Parathyroid adenoma (tissue), 2 donors: ENCODE measurements around the gene PTPDC1.
A peak's percentile ranks its signal among the peaks of the same experiment; 100 is the strongest.

Experiments
- H2AFZ ChIP-seq: fragments of 300-600 bp; sonication (generic); one replicate; pipeline ENCODE4 v1.7.0; 2017; ENCODE audit warnings: antibody characterized with exemption, mild to moderate bottlenecking
- H3K27ac ChIP-seq: fragments of 300-600 bp; sonication (generic); one replicate; pipeline ENCODE4 v1.7.0; 2017
- H3K27me3 ChIP-seq: fragments of 300-600 bp; sonication (generic); one replicate; pipeline ENCODE4 v1.7.0; 2017; ENCODE audit warnings: low read length; ENCODE audit not compliant: control insufficient read depth, insufficient read depth
- H3K36me3 ChIP-seq: fragments of 300-600 bp; sonication (generic); one replicate; pipeline ENCODE4 v1.7.0; 2017; ENCODE audit warnings: low read length; ENCODE audit not compliant: control insufficient read depth, insufficient read depth
- H3K4me1 ChIP-seq: fragments of 300-600 bp; sonication (generic); one replicate; pipeline ENCODE4 v1.7.0; 2017; ENCODE audit warnings: control low read depth
- H3K4me2 ChIP-seq: fragments of 300-600 bp; sonication (generic); one replicate; pipeline ENCODE4 v1.7.0; 2017; ENCODE audit warnings: low read length
- H3K4me3 ChIP-seq: fragments of 300-600 bp; sonication (generic); one replicate; pipeline ENCODE4 v1.7.0; 2017; ENCODE audit warnings: low read depth, low read length
- H3K79me2 ChIP-seq: fragments of 300-600 bp; sonication (generic); one replicate; pipeline ENCODE4 v1.7.0; 2017; ENCODE audit warnings: control low read depth
- H3K9ac ChIP-seq: fragments of 300-600 bp; sonication (generic); one replicate; pipeline ENCODE4 v1.7.0; 2017; ENCODE audit warnings: mild to moderate bottlenecking
- H3K9me3 ChIP-seq: fragments of 300-600 bp; sonication (generic); one replicate; pipeline ENCODE4 v1.7.0; 2017; ENCODE audit warnings: low read length; ENCODE audit not compliant: control insufficient read depth
- TF ChIP-seq, protein P1 (sequence below): fragments of 300-600 bp; sonication (generic); IDR thresholded peaks from one replicate; pipeline ENCODE4 v1.7.0; 2017; ENCODE audit warnings: antibody characterized with exemption, mild to moderate bottlenecking
- donor health status: primary hyperparathyroidism.

PTPDC1 gene

DNA sequence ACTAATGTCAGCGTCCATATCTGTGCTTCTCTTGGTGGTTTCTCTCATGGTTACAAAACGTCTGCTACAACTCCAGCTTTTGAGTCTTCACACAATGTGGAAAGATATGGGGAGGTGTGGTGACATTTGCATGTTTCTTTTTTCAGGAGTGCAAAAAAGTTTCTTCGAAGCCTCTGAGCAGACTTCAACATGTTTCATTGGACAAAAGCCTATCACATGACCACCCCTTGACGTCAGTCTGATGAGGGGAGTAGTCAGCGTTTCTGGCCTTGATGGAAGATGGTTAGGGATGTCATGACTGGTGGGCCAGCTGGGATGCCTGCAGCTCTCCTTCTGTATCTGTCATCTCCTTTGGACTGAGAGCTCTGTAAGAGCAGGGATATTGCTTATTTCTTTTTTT is 61.4 kb downstream of the PTPDC1 start:
- no peak overlapping the region for H3K9ac ChIP-seq
- H3K4me2 ChIP-seq, result peak overlapping the region; percentile 5
- TF ChIP-seq, protein P1, sequence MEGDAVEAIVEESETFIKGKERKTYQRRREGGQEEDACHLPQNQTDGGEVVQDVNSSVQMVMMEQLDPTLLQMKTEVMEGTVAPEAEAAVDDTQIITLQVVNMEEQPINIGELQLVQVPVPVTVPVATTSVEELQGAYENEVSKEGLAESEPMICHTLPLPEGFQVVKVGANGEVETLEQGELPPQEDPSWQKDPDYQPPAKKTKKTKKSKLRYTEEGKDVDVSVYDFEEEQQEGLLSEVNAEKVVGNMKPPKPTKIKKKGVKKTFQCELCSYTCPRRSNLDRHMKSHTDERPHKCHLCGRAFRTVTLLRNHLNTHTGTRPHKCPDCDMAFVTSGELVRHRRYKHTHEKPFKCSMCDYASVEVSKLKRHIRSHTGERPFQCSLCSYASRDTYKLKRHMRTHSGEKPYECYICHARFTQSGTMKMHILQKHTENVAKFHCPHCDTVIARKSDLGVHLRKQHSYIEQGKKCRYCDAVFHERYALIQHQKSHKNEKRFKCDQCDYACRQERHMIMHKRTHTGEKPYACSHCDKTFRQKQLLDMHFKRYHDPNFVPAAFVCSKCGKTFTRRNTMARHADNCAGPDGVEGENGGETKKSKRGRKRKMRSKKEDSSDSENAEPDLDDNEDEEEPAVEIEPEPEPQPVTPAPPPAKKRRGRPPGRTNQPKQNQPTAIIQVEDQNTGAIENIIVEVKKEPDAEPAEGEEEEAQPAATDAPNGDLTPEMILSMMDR, result no peak
- peak overlapping the region; percentile 95 for H3K27ac ChIP-seq
- no peaks in the 10 kb centered on the region for H3K79me2 ChIP-seq
- H3K4me1 ChIP-seq, result peaks cover 29% of the 10 kb centered on the region
- no peak overlapping the region for H2AFZ ChIP-seq
- H3K36me3 ChIP-seq, result no peaks in the 10 kb centered on the region
- H3K9me3 ChIP-seq, result no peaks in the 10 kb centered on the region
- no peak overlapping the region for H3K4me3 ChIP-seq
- H3K27me3 ChIP-seq, result no peaks in the 10 kb centered on the region

DNA sequence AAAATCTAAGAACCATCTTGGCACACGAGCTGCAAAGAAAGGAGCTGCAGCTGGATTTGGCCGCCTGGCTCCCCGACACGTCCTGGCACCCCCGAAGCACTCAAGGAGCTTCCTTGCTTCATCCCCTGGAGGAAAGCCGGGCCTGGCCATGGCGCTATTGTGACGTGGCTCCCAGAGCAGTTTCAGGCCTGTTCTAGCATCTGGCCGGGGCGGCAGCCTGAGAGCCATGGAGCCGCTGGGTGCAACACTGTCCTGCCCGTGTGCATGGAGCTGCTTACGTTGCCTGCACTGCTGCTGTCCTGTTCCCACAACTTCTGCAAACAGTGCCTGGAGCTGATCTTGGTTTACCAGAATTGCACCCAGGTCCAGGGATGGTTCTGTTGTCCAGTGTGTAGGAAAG is 63.5 kb downstream of the PTPDC1 start:
- H3K4me2 ChIP-seq, result no peak overlapping the region
- no peak overlapping the region for H3K27ac ChIP-seq
- no peaks in the 10 kb centered on the region for H3K36me3 ChIP-seq
- H3K9me3 ChIP-seq, result no peaks in the 10 kb centered on the region
- H3K4me1 ChIP-seq, result peaks cover 12% of the 10 kb centered on the region
- H3K4me3 ChIP-seq, result no peak overlapping the region
- no peak overlapping the region for H3K9ac ChIP-seq
- no peaks in the 10 kb centered on the region for H3K79me2 ChIP-seq
- H3K27me3 ChIP-seq, result no peaks in the 10 kb centered on the region
- H2AFZ ChIP-seq, result no peak overlapping the region
- TF ChIP-seq, protein P1, result no peak

DNA sequence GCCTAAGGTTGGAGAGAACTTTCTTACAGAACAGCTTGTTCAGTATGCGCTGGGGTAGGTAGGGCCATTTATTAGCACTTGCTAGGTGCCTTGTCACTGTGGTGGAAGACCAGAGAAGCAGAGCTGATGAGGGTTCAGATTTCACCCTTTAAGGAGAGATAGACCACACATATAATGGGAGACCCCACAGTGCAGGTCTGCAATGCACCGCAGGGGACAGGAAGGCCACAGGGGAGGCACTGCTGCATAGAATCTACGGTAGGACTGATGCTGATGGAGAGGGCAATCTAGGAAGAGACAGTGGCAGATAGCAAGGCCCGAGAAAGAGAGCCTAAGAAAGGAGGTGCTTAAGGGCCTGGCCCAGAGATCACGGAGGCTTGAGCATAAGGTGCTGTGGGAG is 64.2 kb downstream of the PTPDC1 start:
- TF ChIP-seq, protein P1, result no peak
- H3K4me3 ChIP-seq, result no peak overlapping the region
- no peaks in the 10 kb centered on the region for H3K79me2 ChIP-seq
- H3K36me3 ChIP-seq, result no peaks in the 10 kb centered on the region
- no peak overlapping the region for H3K27ac ChIP-seq
- no peak overlapping the region for H3K9ac ChIP-seq
- H3K4me2 ChIP-seq, result no peak overlapping the region
- no peak overlapping the region for H2AFZ ChIP-seq
- peaks cover 7% of the 10 kb centered on the region for H3K4me1 ChIP-seq
- no peaks in the 10 kb centered on the region for H3K27me3 ChIP-seq
- H3K9me3 ChIP-seq, result no peaks in the 10 kb centered on the region

DNA sequence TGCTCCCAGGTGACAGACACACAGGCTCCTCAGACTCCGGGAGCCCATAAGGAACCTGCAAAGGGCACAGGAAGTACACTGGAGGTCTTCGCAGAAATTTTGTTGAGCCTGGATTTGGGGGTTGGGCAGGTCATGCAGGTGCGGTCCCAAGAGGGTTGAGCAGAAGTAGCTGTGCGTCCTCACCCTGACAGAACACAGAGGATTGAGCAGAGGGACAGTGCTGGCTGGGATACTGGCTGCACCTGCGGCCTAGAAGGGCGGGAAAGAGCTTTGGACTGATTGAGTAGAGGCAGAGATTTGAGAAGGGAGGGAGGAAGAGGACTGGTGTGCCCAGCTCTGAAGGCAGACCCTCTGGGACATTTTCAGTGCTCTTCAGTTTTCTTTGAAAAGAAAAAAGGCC is 65.4 kb downstream of the PTPDC1 start:
- no peaks in the 10 kb centered on the region for H3K36me3 ChIP-seq
- no peak overlapping the region for H3K9ac ChIP-seq
- H2AFZ ChIP-seq, result no peak overlapping the region
- H3K9me3 ChIP-seq, result no peaks in the 10 kb centered on the region
- TF ChIP-seq, protein P1, result no peak
- H3K79me2 ChIP-seq, result no peaks in the 10 kb centered on the region
- H3K27me3 ChIP-seq, result no peaks in the 10 kb centered on the region
- H3K4me3 ChIP-seq, result no peak overlapping the region
- H3K27ac ChIP-seq, result no peak overlapping the region
- no peaks in the 10 kb centered on the region for H3K4me1 ChIP-seq
- H3K4me2 ChIP-seq, result no peak overlapping the region

DNA sequence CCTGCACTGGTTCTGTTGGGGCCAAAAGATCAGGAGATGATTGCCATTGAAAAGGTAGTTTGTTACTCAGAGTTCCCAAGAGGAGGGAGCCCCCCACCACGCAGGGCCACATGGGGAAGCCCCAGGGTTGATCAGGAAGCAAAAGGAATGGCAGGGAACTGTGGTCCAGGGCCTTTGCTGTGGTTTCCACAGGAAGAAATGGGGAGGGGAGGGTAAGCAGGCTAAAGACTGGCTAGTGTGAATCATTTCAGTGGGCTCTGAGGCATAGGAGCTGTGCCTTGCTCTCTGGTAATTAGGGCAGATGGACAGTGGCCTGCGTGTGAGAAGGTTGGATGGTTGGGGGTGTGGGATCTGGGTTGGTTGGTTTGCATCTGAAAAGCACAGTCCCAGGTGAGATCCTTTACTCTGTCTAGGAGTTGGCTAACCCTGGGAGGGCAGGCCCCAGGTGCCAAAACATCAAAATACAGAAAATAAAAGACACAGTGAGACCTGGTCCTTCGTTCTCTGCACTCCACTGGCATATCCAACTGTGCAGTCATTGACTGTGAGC is 66.1 kb downstream of the PTPDC1 start:
- Histone ChIP-seq H2AFZ (peak overlapping the region; percentile 2), H3K79me2 (no peaks in the 10 kb centered on the region), H3K36me3 (no peaks in the 10 kb centered on the region), H3K4me2 (no peak overlapping the region), H3K27me3 (no peaks in the 10 kb centered on the region), H3K9me3 (no peaks in the 10 kb centered on the region), H3K9ac (no peak overlapping the region), H3K4me3 (no peak overlapping the region), H3K4me1 (no peaks in the 10 kb centered on the region), H3K27ac (no peak overlapping the region)
- TF ChIP-seq, protein P1, result no peak
